Esophagus mucosa (tissue), 1 donor: ENCODE data around the gene DNAJC13. TPM values are rescaled to one million over a fixed set of nuclear protein-coding genes. Genes with fewer than 3 reads are reported as not detected.

Source experiments
- ATAC-seq: fragments of 200-7000 bp; cut with Tn5 transposase; one replicate; pipeline ENCODE4 v1.9.1; 2020
- total RNA-seq: library from RNA; stranded (reverse); gene quantifications from one replicate; pipeline ENCODE4 v1.2.4, GENCODE V29; 2023
- donor health status: DM: yes; HTN: yes; CAD: no.

The DNAJC13 gene
- total RNA-seq, 1 donor from 2014 or later = 22.8 TPM

DNA sequence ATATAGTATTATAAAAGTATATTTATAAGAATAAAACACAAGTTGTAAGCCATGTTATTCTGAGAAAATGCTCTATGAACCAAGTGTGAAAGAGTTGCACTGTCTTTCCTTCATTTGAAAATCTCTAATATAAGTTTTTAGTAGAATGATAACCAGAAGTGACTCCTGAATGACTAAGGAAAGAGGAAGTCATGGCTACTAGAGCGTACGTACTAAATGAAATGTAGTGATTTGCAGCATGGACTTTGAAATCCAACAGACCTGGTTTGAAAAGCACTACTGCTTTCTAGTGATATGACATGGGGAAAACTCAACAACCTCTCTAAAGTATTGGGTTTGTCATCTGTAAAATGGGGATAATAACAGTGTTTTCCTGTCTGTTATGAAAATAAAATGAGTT is 10.3 kb upstream of the DNAJC13 start:
- ATAC-seq = no peak

DNA sequence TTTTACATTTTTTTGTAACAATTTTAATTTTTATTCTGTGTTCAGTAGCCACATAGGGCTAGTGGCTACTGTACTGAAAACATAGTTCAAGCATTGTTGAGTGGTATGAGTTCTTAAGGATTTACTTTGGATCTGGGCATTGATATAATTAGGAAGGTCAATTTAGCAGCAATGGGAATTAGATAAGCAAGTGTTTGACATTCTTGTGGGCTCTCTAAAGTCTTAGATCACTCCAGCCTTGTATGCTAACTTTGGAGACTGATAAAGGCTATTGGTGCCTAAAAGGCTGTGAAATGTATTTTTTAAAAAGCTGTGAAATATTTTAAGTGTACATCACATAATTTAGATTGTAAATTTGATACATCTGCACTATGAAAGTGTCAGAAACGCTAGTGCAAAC is 2.5 kb upstream of the DNAJC13 start:
- no peak for ATAC-seq

DNA sequence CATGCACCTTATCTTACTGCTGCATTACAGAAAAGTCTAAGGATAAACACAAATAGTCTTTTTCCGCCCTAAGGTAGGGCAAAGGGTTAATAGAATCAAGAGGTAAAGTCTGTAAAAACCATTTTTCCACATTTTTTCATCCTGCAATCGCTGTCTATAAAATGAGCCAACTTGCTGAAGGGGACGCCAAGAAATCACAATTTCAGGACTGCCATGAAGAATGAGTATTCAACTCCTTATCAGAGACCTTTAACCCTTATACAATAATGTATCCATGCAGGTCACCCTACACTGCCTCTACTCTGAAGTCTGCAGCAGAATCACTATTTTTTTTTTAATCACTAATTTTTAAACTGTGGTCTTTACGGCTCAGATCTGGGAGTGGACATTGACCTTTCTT is 1.1 kb upstream of the DNAJC13 start:
- no peak for ATAC-seq

DNA sequence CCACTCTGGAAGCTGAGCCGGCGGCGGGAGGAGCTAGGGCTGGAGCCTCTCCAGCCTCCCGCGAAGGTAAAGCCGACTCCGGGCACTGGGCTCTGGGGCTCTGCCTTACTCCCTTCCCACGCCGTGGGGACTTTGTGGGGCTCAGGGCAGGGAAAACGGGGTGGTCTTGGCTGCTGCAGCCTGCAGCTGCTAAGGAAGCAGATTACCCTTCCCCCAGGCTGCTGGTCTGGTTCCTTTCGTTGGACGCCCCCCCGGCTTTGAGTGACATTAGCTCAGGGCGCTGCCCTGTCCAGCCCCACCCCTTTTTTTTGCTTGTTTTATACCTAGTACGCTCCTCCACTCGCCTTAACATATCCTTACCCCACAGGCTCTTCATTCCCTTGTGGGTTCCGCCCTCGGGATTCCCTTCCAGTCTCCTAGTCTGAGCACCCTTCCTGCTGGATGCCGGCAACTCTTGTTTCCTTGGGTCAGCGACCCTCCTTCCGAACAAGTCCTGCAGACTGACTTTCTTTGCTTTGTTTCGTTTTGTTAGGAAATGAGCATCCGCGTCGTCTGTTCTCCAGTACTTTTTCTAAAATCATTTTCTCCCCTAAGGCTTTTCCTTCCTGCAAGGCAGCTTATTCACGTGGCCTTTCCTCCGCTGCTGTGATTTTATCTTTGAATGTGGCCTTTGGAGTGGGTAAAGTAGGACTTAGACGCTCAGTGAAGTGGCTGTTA is 551 bp downstream of the DNAJC13 start:
- peak; percentile 83 for ATAC-seq

DNA sequence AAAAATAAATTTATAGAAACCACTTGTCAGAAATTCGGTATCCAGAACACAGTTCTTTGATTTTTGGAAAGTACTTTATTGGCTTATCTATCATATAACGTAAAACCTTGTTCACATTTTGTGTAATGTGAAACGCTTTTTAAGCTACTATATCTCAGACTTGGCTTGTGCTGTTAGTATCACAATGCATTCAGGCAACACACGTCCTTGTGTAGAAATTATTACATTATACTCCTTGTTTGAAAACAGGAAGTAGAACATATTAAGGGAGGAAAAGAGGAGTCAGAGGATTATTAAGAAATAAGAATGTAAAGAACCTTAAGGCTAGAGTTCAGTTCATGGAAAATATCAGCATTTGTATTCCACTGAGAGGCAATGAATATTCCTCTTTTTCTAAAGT is 1.6 kb downstream of the DNAJC13 start:
- no peak for ATAC-seq

DNA sequence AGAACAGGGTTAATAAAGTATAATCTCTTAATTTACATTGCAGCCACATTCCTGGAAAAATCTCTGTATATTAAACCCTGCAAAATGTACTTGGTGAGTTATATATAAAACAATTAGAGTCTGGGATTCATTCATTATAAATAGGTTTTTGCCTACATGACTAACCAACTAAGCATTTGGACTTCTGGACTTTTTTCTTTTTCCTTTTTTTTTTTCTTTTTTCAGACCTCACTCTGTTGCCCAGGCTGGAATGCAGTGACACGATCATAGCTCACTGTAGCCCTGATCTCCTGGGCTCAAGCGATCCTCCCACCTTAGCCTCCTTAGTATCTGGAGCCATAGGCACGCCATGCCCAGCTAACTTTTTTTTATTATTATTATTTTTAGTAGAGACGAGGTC is 4.5 kb downstream of the DNAJC13 start:
- no peak for ATAC-seq

DNA sequence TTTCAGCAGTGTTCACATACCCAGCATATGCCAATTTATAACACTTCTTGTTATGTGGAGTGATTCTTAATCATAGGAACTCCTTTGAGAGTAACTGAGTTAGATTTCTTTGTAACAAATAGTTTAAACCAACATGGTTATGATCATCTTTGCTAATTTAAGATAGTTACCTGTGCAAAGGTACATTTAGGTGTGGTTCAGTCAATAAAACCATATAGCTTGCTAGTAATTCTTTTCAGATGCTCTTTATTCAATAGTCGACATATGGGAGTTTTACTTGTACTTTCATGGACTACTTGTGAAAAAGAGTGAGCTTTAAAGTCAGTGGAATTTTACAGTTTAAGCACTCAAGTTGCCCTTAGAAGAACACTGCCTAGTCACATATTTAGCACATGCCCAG is 5.2 kb downstream of the DNAJC13 start:
- no peak for ATAC-seq

DNA sequence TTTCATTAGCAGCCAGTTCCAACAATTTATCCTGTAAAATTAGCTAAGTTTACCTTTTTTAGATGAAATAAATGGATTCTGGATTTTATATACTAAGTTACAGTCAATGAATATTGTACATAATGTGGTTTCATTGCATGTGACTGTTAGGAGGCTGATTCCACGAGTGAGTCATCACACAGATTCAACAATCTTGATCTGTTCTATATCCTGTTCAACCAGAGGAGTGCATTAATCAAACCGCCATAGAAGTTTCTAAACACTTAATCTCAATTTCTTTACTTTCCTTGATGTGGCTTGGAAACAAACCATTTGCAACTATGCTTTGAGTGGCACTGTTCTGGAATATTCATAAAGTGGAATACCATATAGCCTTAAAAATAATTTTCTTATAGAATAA is 15.3 kb downstream of the DNAJC13 start:
- peak; percentile 98 for ATAC-seq

DNA sequence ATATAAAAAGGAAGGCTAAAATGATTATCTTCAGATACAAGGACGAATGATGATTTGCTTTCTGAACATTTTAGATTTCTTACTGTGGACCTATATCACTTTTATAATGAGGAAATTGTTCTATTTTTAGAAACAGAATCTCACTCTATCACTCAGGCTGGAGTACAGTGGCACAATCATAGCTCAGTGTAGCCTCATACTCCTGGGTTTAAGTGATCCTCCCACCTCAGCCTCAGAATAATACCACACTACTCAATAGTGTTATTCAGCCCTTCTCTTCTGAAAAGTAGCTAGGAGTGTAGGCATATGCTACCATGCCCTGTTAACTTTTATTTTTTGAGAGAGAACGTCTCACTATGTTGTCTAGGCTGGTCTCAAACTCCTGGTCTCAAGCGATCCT is 15.8 kb downstream of the DNAJC13 start:
- peak; percentile 25 for ATAC-seq

DNA sequence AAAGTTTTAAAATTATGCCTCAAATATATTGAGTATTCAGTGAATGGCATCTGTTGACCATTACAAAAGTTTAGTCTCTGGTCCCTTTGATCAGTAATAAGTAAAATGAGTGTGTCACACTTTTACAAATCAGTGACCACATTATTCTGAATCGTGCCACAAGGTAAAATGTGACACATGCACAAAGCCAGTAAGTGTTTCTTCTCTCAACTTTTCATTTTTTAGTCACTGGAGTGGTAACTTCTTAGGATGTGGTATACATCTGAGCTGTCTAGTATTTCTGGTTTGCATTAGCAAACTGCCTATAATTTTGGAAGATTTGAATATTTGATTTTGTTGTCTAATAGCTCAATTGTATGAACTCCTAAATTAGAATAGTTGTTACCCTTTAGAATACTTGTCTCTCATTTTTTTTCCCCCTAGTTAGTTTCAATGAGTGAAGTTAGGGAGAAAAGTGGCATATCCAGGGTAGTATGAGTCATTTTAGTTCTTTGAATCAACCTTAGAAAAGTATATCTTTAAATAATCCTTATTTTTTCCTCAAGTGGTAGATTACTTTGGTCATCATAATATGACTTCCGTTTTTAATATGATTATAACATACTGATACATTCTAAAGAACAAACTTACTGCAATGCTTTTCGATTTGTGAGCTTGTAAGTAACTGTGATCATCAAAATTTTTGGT is 18.1 kb downstream of the DNAJC13 start:
- no peak for ATAC-seq

DNA sequence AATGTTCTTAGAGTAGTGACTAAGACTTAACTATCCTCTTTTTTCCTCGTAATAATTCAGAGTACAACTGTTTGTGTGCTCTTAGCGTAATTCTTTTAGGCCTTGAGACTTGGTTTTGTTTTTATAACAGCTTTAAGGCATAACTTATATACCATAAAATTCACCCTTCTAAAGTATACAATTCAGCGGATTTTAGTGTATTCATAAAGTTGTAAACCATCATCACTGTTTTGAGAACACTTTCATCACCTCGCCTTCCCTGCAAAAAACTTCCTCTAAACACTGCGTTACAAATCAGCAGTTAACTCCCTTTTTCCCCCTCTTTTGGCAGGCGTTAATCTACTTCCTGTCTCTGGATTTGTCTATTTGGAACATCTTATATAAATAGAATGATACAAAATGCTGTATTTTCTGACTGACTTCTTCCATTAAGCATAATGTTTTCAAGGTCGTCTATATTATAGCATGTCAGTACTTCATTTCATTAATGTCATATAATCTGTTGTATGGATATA is 18.7 kb downstream of the DNAJC13 start:
- no peak for ATAC-seq

DNA sequence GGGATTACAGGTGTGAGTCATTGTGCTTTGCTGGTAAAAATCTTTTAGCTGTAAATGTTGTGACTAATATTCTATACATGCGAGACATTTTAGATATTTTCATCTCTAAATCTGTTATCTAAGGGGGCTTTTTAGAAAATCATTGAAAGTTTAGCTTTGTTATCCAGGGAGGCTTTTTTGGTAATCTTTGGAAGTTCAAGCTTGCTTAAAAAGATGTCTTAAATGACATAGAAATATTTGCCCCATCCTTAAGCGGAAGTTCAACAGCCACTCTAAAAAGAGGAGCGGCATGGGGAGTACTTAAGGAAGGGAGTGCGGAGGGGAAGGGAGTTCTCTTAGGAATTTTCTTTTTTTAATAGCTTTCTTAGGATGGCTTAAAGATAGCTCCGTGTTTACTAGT is 26.1 kb downstream of the DNAJC13 start:
- no peak for ATAC-seq

DNA sequence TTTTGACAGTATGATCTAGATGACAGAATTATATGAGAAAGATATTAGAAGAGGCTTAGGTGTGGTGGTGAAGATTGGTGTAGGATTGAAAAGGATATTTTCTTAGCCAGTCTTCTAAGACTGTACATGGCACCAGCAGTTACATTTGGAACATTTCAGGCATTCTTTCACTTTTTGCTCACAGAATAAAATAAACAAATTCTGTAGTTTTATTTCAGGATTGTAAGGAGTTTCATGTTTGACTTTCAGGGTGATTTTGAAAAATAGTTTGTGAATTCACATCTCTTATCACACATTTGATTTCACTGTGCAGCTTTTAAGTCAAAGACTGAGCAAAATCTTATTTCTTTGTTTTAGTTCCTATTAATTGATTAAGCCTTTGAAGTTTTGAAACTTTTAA is 27.1 kb downstream of the DNAJC13 start:
- ATAC-seq = no peak

DNA sequence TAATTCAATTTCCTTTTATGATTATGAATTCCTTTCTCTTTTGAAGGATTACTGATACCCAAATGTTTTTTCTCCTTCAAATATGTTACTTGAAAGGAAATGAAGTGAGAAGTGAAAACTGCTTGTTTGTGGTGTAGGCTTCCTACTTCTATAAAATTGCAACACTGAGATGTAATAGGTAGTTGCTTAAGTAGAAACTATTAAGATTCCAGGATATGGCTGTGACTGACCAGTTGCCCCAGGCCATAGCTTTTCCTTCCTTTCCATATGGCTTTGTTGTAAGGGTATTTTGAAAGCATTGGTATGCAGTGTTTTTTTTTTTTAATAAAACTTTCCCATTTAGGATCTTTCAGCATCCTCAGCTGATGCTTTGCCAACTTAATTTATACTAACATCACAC is 28.5 kb downstream of the DNAJC13 start:
- ATAC-seq = no peak

DNA sequence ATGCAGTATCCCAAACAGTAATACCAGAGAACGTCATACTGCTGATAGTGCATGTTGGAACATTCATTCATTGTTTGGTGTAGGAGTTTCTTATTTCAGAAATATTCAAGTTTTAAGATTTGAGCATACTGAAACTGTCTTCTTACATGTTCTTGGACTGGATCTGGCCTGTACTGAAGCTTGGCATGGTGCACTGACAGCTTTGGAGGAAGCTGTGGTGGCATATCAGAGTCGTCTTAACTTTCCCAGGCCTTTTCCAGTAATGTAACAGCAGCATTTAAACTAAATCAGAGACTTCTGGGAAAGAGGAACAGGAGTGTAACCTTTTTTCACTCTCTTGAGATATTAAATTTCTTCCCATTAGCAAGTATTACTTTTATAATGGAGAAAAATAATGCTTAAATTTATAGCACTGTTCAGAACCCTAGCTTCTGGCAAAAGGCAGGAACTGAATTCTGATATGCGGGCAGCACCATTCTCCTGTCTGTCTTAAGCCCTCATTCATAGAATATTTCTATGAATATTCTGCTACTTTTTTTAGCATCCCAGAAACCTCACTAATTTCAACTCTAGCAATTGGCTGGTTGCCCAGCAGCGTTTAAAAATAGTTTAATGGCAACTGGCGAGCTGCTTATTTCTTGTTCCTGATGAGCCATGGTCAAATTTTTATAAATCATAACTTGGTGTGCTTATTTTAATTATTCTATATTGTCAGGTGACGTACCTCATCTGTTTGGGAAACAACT is 31.1 kb downstream of the DNAJC13 start:
- ATAC-seq = no peak

DNA sequence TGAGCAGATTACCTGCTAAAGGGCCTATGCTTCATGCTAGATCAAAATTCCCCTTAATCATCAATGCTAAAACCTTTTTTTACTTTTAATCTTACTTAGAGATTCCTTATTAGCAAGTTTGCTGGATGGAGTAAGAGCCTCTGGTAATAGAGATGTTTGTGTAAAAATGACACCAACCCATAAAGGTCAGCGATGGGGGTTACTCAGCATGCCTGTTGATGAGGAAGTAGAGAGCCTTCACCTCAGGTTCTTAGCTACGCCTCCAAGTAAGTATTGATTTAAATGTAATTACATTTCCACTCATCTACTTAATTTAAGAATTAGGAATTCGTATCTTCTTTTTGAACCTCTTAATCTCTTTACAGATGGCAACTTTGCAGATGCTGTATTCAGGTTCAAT is 38.8 kb downstream of the DNAJC13 start:
- ATAC-seq = no peak

DNA sequence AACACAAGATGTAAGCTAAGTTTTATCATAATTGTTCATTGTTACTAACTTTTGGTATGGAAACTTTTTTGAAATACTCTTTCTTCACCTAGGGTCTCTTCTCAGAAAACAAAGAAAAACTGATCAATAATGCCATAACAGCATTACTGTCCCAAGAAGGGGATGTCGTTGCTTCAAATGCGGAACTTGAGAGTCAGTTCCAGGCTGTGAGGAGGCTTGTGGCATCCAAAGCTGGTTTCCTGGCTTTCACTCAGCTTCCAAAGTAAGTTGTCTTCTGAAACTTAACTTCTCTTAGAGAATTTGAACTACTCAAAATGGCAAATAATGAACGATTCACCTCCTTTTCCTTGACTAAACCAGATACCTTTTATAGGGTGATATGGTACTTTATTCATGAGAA is 39.3 kb downstream of the DNAJC13 start:
- ATAC-seq = no peak

DNA sequence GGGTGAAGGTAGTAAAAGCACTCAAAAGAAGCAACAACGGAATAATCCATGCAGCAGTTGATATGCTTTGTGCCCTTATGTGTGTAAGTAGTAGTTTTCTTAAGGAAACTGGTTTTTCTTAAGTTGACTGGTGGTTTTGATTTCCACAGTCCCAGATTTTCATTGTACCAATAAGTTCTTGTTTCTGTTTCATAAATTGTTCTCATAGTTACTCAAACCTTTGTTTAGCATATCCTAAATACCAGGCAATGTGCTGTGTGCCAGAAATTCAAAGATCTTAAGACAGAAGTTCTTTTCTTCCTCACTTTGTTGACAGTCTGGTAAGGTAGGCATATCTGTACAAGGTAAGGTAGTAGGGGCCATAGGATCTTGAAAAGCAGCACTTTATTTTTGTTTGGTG is 40.0 kb downstream of the DNAJC13 start:
- no peak for ATAC-seq

DNA sequence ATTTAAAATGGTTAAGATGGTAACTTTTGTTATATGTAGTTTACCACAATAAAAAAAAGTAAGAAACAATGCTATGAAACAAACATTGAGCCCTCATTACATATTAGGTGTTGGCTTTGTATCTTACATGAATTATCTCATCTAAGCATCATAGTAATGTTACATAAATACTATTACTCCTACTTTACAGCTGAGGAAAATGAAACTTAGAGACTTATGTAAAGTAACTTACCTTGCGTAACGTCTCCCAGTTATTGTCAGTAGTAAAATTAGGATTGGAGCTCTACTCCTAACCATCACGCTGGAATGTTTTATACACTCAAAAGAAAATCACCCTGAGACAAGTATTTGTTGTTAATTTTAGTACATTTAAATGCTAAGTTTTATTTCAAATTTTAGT is 42.2 kb downstream of the DNAJC13 start:
- ATAC-seq = no peak

DNA sequence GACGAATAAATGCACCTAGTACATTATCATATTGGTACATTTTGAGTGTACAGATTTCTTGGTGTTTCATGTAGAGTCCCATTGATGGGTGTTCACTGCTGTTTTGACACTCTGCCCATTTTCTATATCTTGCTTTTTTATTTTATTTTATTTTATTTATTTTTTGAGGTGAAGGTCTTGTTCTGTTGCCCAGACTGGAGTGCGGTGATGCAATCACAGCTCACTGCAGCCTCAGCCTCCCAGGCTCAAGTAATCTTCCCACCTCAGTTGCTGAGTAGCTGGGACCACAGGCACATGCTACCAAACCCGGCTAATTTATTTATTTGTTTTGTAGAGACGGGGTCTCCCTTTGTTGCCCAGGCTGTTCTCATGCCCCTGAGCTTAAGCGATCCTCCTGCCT is 44.2 kb downstream of the DNAJC13 start:
- ATAC-seq = no peak

DNA sequence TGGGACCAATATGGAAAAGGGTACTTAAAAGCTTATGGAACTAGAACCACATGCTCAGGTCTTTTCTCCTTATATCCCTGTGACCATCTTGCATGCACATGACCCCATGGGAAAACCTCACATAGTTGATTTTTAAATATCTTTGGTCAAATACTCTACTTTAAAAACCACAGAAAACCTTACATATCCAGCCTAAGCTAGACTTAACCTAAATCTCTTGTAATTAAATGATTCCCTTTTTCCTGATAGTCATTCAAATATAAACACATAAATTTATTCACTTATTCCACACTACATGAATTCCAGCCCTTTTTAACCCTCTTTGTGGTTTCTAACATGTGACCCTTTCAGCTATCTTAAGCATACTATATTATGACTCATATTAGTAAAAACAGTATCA is 46.8 kb downstream of the DNAJC13 start:
- no peak for ATAC-seq

DNA sequence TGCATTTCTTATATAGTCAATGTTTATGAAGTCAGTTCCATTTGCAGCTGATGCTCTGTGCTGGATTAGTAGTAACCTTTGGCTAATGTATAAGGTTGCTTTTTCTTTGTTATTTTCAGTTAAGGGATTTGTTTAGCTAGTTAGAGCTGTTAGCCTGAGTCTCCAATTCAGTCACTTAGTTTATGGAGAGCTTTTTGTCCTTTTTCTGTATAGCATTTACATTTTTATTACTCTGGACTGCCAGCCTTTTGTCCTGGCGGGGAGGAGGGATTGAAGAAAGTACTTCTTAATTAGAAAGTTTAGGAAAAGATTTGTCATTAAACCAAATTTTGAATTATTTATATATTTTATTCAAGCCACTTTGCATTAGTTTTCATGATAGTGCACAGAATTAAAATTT is 52.0 kb downstream of the DNAJC13 start:
- ATAC-seq = no peak

DNA sequence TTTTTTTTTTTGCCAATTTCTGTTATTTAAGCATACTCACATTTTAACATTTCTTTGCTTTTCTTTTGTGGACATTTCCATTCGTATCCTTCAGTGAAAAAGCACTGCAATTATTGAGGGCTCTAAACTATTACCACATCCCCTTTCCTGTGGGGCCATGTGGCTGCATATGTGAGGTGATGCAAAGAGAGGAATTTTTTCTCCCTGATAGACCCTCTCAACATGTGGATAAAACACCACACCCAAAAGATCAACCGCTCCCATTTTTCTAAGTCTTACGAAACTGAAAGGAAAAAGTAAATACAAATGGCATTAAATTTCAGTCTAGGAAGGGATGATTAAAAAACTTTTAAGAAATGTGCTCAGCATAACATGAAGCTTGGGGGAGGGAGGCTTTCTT is 68.8 kb downstream of the DNAJC13 start:
- ATAC-seq = no peak

DNA sequence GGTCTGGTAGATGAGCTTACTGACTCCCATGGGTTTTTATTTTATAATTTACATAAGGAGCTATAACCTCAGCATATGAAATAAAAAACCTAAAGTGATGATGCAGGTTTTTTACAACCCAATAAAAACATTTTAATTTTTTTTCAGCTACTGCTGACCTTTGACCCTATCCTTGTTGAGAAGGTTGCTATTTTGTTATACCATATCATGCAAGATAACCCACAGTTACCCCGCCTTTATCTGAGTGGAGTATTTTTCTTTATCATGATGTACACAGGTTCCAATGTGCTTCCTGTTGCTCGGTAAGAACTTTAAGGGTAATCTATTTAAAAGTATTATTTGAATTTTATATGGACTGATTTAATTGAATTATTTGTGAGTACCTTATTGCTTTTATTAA is 70.8 kb downstream of the DNAJC13 start:
- ATAC-seq = no peak
